GM21447 (cell line): ENCODE measurements around the gene DZIP1.

ENCODE experiments used
- ATAC-seq: cut with Tn5 transposase; IDR thresholded peaks from one replicate; pipeline ENCODE4 v1.9.1; 2021; ENCODE audit not compliant: unreplicated experiment

Gene DZIP1

DNA sequence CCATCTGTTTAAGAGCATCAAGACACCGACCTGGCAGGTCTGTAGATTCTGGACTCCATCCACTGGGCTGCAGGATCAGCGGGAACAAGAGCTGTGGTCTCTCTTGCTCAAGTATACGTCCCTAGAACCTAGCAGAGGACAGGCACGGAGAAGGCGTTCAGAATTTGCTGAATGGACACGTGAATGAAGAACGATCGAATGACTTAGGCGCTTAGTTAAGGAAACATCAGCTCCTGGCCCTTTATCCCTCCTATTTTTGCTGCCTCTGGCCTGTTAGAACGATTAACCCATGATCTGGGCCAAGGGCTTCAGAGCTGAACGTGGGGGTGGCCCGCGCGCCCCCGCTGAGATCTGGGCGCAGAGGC, 953 bp downstream of the DZIP1 start:
- no peak for ATAC-seq

DNA sequence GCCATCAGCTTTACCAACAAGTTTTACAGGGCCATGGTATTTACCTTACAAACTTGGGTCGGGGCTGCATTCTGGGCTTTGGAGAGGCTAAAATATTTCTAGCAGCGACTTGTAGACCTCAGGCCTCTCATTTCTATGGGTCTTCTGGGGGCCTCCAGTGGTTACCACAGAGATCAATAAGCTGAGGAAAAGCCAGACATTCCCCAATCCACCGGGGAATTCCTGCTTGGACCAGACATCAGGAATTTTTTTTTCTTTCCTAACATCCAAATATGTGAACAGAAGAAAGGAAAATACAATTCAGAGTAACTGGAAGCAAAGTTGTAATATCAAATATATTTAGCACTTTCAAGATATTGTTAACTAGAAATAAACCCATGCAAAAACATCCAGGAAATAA, 1.5 kb downstream of the DZIP1 start:
- no peak for ATAC-seq

DNA sequence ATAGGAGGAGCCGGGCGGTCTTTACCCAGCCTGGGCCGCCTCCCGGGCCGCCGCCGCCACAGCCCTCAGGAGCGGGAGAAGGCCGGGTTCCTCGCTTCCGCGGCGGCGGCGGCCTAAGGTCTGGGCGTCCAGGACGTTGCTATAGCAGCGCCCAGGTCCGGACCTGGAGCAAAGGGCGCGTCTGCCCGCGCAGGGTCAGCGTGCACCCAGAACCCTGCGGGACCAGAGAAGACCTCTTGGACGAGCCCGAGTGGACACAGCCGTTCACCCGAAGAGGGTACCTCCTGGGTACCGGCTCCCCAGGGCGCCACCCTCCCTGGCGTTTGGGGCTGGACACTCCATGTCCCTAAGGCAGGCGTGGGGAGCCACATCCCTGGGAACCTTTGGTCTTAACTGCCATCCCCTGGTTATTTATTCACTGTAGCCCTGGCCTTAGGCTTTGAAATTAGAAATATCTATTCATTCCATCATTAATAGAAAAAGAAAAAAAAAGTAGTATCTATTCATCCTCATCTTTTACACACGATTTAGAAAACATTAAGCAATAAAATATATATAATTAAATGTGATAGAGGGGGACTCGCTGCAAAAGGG, 2.4 kb downstream of the DZIP1 start:
- ATAC-seq: no peak

DNA sequence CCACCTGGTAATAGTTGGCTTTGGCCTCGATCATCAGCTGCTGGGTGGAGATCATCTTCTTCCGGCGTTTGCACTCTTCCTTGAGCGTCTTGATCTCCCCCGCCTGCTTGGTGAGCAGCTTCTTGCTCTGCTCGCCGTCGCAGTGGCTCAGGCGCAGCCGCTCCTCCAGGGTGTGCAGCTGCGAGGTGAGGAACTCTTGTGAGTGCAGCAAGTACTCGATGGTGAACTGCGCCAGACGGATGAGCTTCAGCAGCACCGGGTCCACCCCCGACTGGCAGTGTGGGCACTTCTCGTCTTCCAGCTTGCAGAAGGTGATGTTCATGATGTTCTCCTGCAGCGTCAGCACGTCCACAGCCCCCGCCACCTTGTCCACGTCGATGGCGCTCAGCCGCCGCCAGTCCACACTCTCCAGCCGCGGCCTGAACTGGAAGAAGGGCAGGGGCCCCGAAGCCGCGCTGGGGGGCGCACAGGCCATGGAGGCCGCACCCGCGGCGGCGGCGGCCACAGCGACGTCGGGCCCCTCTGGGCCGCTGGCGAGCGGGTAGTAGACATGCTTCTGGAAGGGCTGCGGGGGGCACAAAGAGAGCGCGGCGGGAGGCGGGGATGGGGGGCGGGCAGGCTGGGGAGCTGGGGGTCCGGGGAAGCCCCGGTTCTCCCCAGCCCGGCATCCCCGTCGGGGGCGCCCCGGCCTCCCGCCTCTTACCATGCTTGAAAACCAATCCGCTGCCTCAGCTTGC, 3.0 kb downstream of the DZIP1 start:
- ATAC-seq: no peak

DNA sequence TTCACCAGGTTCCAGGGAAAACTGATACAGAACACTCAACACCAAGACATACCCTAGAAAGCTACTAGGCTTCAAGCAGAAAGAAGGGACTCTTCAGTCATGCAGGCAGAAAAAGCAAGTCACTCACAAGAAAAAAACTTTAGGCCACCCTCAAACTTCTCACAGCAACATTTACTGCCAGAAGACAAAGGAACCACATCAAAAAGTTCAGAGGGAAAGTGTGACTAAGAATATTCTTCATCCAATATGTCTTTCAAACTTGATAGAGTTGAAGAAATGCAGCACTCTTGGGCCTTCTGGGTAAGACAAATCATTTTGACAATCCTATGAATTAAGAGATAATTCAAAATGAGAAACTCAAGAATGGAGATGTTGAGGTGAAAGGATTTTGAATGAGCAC, 7.7 kb downstream of the DZIP1 start:
- ATAC-seq: no peak

DNA sequence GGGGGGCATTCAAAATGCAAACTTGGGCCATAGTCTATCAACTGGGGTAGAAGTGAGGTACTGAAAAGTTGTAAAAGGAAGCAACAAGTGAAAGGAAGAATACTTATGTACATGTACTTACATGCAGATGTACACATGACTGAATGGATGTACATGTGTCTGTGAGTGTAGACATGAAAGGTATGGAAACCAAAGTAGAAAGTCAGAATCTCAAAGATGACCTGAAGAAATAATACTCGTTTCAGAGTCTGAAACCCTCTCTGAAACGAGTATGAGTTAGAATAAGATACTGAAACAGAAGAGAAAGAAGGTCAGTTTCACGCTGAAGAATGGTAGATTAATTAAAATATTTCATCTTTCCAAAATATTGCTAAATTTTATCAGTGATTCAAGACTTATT, 13.9 kb downstream of the DZIP1 start:
- ATAC-seq: no peak

DNA sequence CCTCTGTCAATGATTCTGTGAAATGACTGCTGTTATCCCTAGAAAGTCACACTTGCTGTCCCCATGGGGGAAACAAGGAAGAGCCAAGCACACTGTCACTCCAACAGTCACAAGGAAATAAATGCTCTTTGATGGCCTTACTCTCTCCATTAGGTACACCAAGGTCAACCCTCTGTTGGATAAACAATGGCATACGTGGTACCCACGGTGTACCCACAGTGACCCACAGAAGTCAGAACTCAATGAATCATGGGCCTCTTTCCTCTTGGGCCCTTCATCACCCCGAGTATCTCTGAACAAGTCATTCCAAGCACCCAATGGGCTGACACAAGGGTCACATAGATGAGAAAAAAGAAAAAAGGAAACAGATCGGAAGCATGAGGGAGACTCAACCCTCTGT, 15.4 kb downstream of the DZIP1 start:
- no peak for ATAC-seq

DNA sequence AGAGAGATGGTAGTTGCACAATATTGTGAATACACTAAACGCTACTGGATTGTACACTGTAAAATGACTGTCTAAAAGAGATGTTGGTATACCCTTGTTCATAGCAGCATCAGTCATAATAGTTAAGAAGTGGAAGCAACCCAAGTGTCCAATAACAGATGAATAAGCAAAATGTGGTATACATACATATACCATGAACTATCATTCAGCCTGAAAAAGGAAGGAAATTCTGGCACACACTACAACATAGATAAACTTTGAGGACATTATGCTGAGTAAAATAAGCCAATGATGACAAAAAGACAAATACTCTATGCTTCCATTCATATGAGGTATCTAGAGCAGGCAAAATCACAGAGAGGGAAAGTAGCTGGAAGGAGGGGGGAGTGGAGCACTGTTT, 16.0 kb downstream of the DZIP1 start:
- no peak for ATAC-seq

DNA sequence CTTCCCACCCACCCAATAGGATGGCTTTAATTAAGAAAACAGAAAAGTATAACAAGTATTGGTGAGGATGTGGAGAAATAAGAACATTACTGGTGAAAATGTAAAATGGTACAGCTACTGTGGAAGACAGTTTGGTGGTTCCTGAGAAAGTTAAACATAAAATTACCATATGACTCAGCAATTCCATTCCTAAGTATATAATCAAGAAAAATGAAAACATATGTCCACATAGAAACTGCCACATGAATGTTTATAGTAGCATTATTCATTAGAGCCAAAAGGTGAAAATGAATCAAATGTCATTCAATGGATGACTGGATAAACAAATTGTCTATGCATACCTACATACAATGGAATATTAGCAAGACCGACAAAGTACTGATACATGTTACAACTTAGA, 16.9 kb downstream of the DZIP1 start:
- ATAC-seq: no peak

DNA sequence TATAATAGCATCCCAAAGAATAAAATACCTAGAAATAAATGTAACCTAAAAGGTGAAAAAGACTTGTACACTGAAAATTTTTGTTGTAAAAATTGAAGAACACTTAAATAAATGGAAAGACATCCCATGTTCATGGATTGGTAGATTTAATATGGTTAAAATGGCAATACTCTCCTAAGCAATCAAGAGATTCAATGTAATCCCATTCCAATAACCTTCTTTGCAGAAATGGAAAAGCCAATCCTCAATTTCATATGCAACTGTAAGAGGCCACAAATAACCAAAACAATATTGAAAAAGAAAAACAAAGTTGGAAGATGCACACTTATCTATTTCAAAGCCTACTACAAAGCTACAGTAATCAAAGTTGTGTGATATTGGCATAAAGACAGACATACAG, 17.7 kb downstream of the DZIP1 start:
- no peak for ATAC-seq

DNA sequence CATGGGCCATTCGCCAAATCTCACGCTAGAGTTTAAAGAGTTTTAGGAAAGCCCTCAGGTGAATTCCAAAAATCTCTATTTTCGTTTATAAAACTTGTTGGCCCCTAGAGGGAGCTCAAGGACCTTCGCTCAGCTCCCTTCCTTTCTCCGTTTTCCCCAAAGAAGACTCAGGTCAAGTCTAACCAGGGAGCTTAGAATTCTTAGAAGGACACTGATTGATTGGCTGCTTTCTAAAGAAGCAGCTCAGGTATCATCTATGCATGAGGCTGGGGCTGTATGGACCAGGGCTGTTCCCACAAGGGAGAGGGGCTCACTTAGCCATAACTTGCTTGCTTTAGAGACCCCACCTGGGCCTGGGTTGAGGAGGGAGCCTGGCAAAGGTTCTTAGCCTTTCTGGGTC, 20.5 kb downstream of the DZIP1 start:
- ATAC-seq: peak; percentile 66

DNA sequence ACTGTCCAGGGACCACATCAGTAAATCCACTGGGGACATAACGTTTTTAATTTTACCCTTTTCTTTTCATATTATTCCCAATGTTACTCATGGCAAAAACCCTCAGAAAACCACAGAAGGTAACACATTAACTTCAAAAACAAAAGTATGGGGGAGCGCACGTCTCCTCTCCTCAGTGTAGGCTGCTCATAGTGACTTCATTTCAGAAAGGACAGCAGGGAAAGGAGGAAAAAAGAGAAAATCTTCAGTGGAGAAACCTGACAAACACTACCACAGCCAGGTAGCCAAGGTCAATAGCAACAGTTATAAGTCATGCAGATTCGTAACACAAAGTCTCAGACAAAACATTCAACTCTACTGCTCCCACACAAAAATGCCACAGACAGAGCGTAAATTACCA, 21.4 kb downstream of the DZIP1 start:
- no peak for ATAC-seq

DNA sequence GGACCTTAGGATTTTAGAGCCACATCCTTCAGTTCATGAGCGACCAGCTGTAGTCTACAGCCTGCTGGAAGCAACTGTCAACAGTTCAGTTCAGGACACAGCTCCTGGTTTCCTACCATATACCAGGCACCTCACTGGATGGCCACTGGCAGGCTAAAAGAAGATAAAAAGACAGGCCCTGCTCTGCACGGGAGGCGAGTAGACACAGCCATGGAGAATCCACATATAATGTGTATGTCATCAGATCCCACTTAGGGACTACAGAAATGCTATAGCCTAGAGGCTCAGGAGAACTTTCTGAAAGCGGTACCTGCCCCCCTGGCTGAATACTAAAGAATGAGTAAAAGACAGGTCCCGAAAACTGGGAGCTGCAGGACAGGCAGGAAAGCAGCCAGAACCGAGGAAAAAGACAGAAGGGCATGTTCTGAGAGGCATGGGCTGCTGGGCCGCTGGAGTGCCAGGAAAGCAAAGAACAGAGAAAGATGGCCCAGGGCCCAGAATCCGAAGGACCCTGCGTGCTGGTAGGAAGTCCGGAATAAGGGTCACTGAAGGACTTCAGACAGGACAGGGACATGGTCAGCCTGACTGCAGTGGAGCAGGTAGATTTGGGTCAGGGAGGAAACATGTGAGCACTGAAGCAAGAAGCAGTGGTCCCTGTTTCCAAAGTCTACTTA, 23.5 kb downstream of the DZIP1 start:
- ATAC-seq: no peak

DNA sequence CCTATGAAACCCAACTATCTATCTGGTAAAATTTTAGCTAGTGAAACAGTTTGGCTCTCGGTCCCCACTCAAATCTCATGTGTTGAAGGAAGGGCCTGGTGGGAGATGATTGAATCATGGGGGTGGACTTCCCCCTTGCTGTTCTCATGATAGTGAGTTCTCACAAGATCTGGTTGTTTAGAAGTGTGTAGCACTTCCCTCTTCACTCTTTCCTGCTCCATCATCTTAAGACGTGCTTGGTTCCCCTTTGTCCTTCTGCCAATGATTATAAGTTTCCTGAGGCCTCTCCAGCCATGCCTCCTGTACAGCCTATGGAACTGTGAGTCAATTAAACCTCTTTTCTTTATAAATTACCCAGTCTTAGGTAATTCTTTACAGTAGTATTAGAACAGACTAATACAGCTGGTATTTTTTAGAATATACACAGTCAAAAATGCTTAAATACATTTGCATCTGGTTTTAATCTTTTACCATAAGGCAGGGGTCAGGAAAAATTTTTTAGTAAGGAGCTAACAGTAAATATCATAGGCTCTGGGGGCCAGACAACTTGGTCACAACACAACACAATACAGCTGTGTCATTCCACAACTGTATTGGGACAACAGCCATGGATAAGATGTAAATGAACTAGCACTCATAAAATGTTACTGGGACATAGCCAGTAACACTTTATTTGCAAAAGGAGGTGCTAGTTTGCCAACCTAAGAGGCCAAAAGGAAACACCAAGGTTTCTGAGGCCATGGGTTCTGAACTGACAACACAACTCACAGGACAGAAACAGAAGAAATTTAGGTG, 24.3 kb downstream of the DZIP1 start:
- no peak for ATAC-seq

DNA sequence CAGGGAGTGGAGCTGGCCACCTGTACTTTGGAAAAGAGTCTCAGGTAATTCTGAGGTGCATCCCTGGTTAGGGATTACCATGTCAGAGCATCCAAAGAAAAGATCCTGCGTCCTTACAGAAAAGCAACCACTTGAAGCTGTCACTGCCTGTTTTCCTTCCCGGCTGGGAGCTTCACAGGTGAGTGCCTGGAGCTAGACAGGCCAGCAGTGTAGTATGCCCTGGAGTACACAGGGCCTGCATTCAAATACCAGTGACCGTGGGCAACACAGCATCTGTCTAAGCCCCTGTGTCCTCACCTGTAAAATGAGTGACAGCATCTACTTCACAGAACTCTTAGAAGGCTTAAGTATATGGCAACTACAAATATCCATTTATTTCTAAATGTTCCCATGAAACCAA, 29.0 kb downstream of the DZIP1 start:
- no peak for ATAC-seq

DNA sequence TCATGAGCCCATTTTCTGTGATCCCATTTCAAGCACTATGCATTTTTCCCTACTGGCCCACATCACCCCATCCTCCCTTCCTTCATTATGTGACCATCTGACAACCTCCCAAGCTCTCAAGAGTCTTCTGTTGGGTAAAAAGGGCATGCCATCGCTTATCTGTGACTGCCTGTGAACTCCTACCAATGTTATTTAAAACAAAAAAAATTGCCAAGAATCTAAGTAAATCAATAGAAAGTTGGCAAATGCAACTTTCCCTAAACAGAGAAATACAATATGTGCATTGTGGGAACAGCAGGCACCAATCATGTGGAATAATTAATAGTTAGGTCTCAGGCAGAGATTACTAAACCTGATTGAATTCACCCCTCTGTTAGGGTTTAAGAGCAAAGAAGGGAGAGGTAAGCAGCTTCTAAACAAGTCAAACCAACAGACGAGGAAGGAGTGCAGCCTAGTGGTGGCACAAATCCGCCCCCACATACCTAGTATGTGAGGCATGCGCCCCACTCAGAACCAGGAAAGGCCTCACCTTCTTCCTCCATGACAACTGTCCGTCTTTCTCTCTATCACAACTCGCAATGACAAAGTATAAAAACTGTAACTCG, 29.8 kb downstream of the DZIP1 start:
- no peak for ATAC-seq

DNA sequence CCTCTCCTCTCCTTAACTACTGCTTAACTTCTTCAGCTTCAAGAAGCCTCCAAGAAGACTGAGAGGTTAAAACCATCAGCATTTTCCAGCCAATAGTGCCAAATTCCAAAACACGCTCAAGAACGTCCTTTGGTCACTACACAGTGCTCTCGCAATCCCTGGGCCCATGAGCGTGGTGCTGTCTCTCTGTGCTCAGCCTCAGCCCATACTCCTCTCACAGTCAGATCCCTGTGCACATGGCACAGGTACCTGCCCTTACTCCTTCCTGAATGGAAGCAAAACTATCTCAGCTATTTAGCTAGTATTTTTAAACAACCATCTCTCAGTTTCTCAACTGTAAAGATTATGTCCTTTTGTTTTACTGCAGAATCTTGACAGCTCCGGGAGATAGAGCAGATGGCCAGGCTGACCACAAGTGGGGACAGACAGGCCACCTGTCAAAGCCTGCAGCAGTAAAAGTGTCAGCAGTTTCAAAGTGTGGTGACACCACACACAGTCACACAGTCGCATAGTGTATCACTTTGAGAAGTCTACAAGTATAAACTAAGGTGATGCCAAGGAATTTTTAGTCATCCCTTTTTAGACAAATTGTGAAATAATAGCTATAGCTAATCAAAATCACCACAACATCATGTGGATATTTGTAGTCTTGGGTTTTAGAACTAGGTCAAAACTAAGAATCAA, 35.7 kb downstream of the DZIP1 start:
- ATAC-seq: no peak

DNA sequence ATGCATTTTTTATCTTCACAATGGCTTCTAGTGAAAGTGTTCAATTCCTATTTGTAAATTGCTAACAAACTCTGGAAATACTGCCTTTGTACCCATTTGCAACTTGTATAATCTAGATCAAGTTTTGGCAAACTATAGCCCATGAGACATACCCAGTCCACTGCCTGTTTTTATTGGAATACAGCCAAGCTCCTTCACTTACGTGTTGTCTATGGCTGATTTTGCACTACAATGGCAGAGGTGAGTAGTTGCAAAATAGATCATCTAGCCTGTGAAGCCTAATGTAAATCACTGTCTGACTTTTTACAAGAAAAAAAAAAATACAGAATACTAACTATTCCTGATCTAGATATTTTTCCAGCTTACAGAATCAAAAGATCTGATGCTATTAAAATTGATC, 37.1 kb downstream of the DZIP1 start:
- ATAC-seq: no peak

DNA sequence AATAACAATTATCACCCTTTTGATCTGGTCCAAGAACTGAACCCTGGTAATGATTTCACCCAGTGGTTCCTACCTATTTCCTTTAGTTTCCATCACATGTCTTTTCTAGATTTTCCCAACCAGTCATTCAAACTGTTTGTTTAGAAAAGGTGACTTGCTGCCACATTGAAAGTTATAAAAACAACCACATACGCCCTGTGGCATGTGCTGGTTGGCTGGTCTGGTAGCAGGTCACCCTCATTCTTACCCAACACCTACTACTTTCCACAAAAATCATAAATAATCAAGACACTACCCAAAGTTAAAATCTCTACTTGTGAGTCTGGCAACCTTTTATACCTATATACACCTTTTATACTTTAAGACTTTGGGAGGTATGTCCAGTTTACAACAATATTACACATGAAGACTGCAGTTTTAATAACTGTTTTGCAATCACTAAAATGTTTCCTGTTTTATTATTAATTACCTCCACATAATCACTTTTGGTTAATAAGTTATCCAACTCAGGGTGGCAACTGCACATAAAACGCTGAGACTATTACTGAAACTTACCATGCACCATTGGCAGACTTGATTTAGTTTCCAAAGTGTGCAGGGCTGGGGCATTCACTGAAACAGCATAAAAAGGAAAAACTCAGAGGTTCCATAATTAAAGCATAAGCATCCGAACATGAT, 38.9 kb downstream of the DZIP1 start:
- no peak for ATAC-seq

DNA sequence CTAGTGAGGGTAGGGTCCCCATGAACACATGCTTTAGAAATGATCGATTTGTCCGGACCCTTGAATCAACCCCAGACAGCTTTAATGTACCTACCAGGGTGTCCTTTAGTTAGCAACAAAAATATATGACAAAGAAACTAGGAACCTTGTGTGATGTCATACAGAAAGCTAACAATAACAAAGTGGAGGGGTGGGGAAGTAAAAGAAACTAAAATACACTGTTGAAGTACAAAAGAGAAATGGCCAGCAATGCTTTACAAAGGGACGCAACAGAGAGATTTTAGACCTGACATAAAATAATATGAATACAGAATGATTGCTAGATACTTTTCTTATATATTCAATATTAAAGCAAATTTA, 40.0 kb downstream of the DZIP1 start:
- no peak for ATAC-seq
